Loucy (cell line): ENCODE measurements around the gene RSBN1.

Source experiments
- EZH2phosphoT487 ChIP-seq: fragments of 200-600 bp; IDR thresholded peaks from 2 replicates; pipeline ENCODE4 v1.6.1; 2018; ENCODE audit warnings: antibody characterized with exemption, mild to moderate bottlenecking, moderate library complexity, borderline replicate concordance
- TF ChIP-seq, protein P1 (sequence below): fragments of 200-600 bp; sonication (generic); conservative IDR thresholded peaks from 2 replicates; pipeline ENCODE4 v1.5.1; 2014; ENCODE audit warnings: mild to moderate bottlenecking, antibody characterized with exemption, low read length

DNA sequence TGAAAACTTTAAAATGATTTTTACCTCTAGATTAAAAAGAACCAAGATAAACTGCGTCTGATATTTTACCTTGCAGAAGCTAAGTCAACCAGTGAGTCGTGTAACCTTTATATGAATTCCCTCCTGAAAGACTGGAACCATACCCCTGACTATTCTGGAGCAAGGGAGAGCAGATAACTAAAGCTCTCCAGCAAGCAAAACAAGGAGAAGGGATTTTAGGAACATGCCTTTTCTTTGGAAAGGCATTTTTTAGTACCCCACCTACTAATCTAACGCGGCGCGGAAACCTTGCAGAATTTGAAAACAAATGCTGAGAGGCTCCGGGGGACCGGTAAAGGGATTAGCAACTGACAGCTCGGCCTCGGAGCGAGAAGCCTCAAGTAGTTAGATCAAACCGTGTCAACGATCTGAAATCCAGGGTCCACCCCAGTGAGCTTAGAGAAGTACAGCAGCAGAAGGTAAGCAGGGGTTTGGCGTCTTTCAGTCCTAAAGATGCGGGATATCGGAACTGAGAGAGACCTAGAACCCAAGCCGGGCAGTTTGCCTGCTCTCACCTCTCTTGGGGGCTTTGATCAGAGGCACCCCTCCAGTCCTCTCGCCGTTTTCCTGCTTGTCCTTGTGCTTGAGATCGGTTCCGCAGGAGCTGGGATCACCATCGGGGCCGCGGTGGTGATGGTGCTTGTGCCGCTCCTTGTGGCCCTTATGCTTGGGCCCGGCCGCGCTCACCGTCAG is 954 bp downstream of the RSBN1 start:
- TF ChIP-seq, protein P1, sequence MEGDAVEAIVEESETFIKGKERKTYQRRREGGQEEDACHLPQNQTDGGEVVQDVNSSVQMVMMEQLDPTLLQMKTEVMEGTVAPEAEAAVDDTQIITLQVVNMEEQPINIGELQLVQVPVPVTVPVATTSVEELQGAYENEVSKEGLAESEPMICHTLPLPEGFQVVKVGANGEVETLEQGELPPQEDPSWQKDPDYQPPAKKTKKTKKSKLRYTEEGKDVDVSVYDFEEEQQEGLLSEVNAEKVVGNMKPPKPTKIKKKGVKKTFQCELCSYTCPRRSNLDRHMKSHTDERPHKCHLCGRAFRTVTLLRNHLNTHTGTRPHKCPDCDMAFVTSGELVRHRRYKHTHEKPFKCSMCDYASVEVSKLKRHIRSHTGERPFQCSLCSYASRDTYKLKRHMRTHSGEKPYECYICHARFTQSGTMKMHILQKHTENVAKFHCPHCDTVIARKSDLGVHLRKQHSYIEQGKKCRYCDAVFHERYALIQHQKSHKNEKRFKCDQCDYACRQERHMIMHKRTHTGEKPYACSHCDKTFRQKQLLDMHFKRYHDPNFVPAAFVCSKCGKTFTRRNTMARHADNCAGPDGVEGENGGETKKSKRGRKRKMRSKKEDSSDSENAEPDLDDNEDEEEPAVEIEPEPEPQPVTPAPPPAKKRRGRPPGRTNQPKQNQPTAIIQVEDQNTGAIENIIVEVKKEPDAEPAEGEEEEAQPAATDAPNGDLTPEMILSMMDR, result no peak
- TF ChIP-seq EZH2phosphoT487, result no peak
